ENCODE measurements around the gene CDR2. TPM values are rescaled to one million over a fixed set of nuclear protein-coding genes. Genes with fewer than 3 reads are reported as not detected.

The CDR2 gene
- total RNA-seq, 2 donors from 2014 or later, result 17.6 to 24.3 TPM

GRCh38 chr16:22388101-22388644, 13.8 kb upstream of the CDR2 start:
- H3K4me1 Mint-ChIP-seq, result no peaks in the 10 kb centered on the region
- no peak overlapping the region for H3K4me3 Mint-ChIP-seq
- TF ChIP-seq CTCF (conservative IDR thresholded peaks at IDR 0.05), result no peak
- H3K36me3 Mint-ChIP-seq (ENCODE audit: low read depth), result no peaks in the 10 kb centered on the region
- WGBS, 2 experiments (ENCODE audit: insufficient coverage in 1 of 2, insufficient read length in 1 of 2), result 94 to 95% methylated on average over 2 to 3 of the region's 3 CpGs
- Histone ChIP-seq H3K4me3 (ENCODE audit: low read length) (no peak overlapping the region), H3K9me3 (ENCODE audit: control insufficient read depth, low read length) (no peaks in the 10 kb centered on the region), H3K27ac (ENCODE audit: low read depth, low read length) (no peak overlapping the region), H3K9ac (ENCODE audit: extremely low read depth, low read length, poor library complexity, severe bottlenecking) (no peak overlapping the region), H3K4me1 (ENCODE audit: control insufficient read depth, insufficient read depth, low read length) (no peaks in the 10 kb centered on the region), H3K36me3 (ENCODE audit: control insufficient read depth, insufficient read depth, low read length) (no peaks in the 10 kb centered on the region), H3K27me3 (ENCODE audit: control insufficient read depth, insufficient read depth, low read length, poor library complexity, severe bottlenecking) (no peaks in the 10 kb centered on the region)
- H3K9me3 Mint-ChIP-seq, result no peaks in the 10 kb centered on the region
- no peak overlapping the region for H3K27ac Mint-ChIP-seq
- no peak for DNase-seq
- no peaks in the 10 kb centered on the region for H3K27me3 Mint-ChIP-seq (ENCODE audit: insufficient read depth)

DNA sequence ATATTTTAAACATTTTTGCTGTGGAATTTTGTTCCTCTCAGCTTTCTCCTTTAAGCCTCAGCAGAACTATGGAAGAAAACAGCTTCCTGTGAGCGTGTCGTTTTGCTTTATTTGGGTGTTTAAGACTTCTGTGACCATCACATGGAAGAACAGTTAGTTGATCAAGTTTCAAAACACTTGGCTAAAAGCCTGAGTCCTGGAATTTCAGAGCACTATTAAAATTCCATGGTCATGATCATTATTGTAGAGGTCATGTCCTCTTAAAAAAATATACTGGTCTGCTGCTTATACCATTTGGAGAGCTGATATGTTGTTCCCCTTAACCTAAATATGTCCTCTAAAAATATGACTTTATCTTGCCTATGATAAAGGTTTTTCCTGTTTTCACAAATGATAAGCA, 12.6 kb upstream of the CDR2 start:
- no peaks in the 10 kb centered on the region for H3K36me3 ChIP-seq (ENCODE audit: control insufficient read depth, insufficient read depth, low read length)
- no peak overlapping the region for H3K27ac ChIP-seq (ENCODE audit: low read depth, low read length)
- Mint-ChIP-seq H3K9me3 (no peaks in the 10 kb centered on the region), H3K4me1 (no peaks in the 10 kb centered on the region), H3K27ac (no peak overlapping the region), H3K27me3 (ENCODE audit: insufficient read depth) (no peaks in the 10 kb centered on the region), H3K4me3 (no peak overlapping the region), H3K36me3 (ENCODE audit: low read depth) (no peaks in the 10 kb centered on the region)
- H3K4me1 ChIP-seq (ENCODE audit: control insufficient read depth, insufficient read depth, low read length), result no peaks in the 10 kb centered on the region
- no peak overlapping the region for H3K9ac ChIP-seq (ENCODE audit: extremely low read depth, low read length, poor library complexity, severe bottlenecking)
- no peak for DNase-seq
- H3K4me3 ChIP-seq (ENCODE audit: low read length), result no peak overlapping the region
- no peaks in the 10 kb centered on the region for H3K27me3 ChIP-seq (ENCODE audit: control insufficient read depth, insufficient read depth, low read length, poor library complexity, severe bottlenecking)
- no peak for TF ChIP-seq CTCF (conservative IDR thresholded peaks at IDR 0.05)
- WGBS, 2 experiments (ENCODE audit: insufficient coverage in 1 of 2, insufficient read length in 1 of 2), result 84 to 100% methylated on average over 2 of the region's 2 CpGs
- H3K9me3 ChIP-seq (ENCODE audit: control insufficient read depth, low read length), result no peaks in the 10 kb centered on the region

GRCh38 chr16:22385196-22385595, 10.8 kb upstream of the CDR2 start:
- H3K4me1 Mint-ChIP-seq, result no peaks in the 10 kb centered on the region
- DNase-seq, result no peak
- H3K9me3 Mint-ChIP-seq, result no peaks in the 10 kb centered on the region
- Histone ChIP-seq H3K9ac (ENCODE audit: extremely low read depth, low read length, poor library complexity, severe bottlenecking) (no peak overlapping the region), H3K4me3 (ENCODE audit: low read length) (no peak overlapping the region), H3K4me1 (ENCODE audit: control insufficient read depth, insufficient read depth, low read length) (no peaks in the 10 kb centered on the region), H3K27ac (ENCODE audit: low read depth, low read length) (no peak overlapping the region), H3K27me3 (ENCODE audit: control insufficient read depth, insufficient read depth, low read length, poor library complexity, severe bottlenecking) (no peaks in the 10 kb centered on the region), H3K9me3 (ENCODE audit: control insufficient read depth, low read length) (no peaks in the 10 kb centered on the region), H3K36me3 (ENCODE audit: control insufficient read depth, insufficient read depth, low read length) (no peaks in the 10 kb centered on the region)
- TF ChIP-seq CTCF (conservative IDR thresholded peaks at IDR 0.05), result no peak
- H3K27ac Mint-ChIP-seq, result no peak overlapping the region
- H3K4me3 Mint-ChIP-seq, result no peak overlapping the region
- H3K36me3 Mint-ChIP-seq (ENCODE audit: low read depth), result no peaks in the 10 kb centered on the region
- H3K27me3 Mint-ChIP-seq (ENCODE audit: insufficient read depth), result no peaks in the 10 kb centered on the region
- WGBS, 2 experiments (ENCODE audit: insufficient coverage in 1 of 2, insufficient read length in 1 of 2), result 96 to 100% methylated on average over 3 of the region's 3 CpGs

All from endodermal cell (in vitro differentiated cells).